ENCODE data around the gene DBNDD2. TPM values are rescaled to one million over a fixed set of nuclear protein-coding genes. Genes with fewer than 3 reads are reported as not detected.

DBNDD2 gene
- total and polyA plus RNA-seq, 5 donors = 163 to 228 (median 180) TPM

- no peak overlapping the region for H3K4me3 ChIP-seq (ENCODE audit: low read length)
- intact Hi-C loops (cut with DNase I) = loop anchor here in 1 of 4 donors (5.0 kb wide), 1 partner anchor 44 kb away; no protein-coding TSS in a partner anchor
- peaks cover 1% of the 10 kb centered on the region for H3K4me1 ChIP-seq (ENCODE audit: control insufficient read depth, insufficient read depth, low read length)
- no peaks in the 10 kb centered on the region for H3K9me3 ChIP-seq (ENCODE audit: control insufficient read depth, low read length)
- H3K27ac ChIP-seq (ENCODE audit: low read length) = no peak overlapping the region
- no peak for DNase-seq
- no peaks in the 10 kb centered on the region for H3K27me3 ChIP-seq (ENCODE audit: control insufficient read depth, insufficient read depth)
- ATAC-seq = no peak
- 79% methylated on average over 11 of the region's 11 CpGs for WGBS
These were observed 41.5 kb upstream of the DBNDD2 start for GRCh38 chr20:45366631-45367030.

GRCh38 chr20:45367126-45367525, 41.0 kb upstream of the DBNDD2 start:
- Histone ChIP-seq H3K4me3 (ENCODE audit: low read length) (no peak overlapping the region), H3K4me1 (ENCODE audit: control insufficient read depth, insufficient read depth, low read length) (peaks cover 1% of the 10 kb centered on the region), H3K27ac (ENCODE audit: low read length) (no peak overlapping the region), H3K27me3 (ENCODE audit: control insufficient read depth, insufficient read depth) (no peaks in the 10 kb centered on the region), H3K9me3 (ENCODE audit: control insufficient read depth, low read length) (no peaks in the 10 kb centered on the region)
- ATAC-seq (no peak), DNase-seq (no peak)
- intact Hi-C loops (cut with DNase I) = loop anchor here in 1 of 4 donors (5.0 kb wide), 1 partner anchor 45 kb away; no protein-coding TSS in a partner anchor

- ATAC-seq (no peak), DNase-seq (no peak)
- H3K27me3 ChIP-seq (ENCODE audit: control insufficient read depth, insufficient read depth) = no peaks in the 10 kb centered on the region
- no peak overlapping the region for H3K27ac ChIP-seq (ENCODE audit: low read length)
- H3K4me3 ChIP-seq (ENCODE audit: low read length) = no peak overlapping the region
- intact Hi-C loops (cut with DNase I) = loop anchor here in 1 of 4 donors (5.0 kb wide), 1 partner anchor 46 kb away; no protein-coding TSS in a partner anchor
- WGBS = 73% methylated on average over 6 of the region's 6 CpGs
- peaks cover 1% of the 10 kb centered on the region for H3K4me1 ChIP-seq (ENCODE audit: control insufficient read depth, insufficient read depth, low read length)
- H3K9me3 ChIP-seq (ENCODE audit: control insufficient read depth, low read length) = no peaks in the 10 kb centered on the region
These were observed 39.7 kb upstream of the DBNDD2 start for GRCh38 chr20:45368221-45368980.

- no peak for ATAC-seq
- no peak overlapping the region for H3K4me3 ChIP-seq (ENCODE audit: low read length)
- no peaks in the 10 kb centered on the region for H3K27me3 ChIP-seq (ENCODE audit: control insufficient read depth, insufficient read depth)
- H3K9me3 ChIP-seq (ENCODE audit: control insufficient read depth, low read length) = no peaks in the 10 kb centered on the region
- H3K27ac ChIP-seq (ENCODE audit: low read length) = no peak overlapping the region
- no peaks in the 10 kb centered on the region for H3K4me1 ChIP-seq (ENCODE audit: control insufficient read depth, insufficient read depth, low read length)
- no peak for DNase-seq
- intact Hi-C loops (cut with DNase I) = loop anchor here in 2 of 4 donors (5.0 to 10.0 kb wide), 2 partner anchors 64 to 67 kb away; no protein-coding TSS in a partner anchor
- WGBS = 77% methylated on average over 3 of the region's 3 CpGs
These were observed 37.4 kb upstream of the DBNDD2 start for GRCh38 chr20:45370571-45371160.

- H3K27ac ChIP-seq (ENCODE audit: low read length) = no peak overlapping the region
- 75% methylated on average over 10 of the region's 10 CpGs for whole genome bisulfite sequencing
- H3K4me1 ChIP-seq (ENCODE audit: control insufficient read depth, insufficient read depth, low read length) = no peaks in the 10 kb centered on the region
- H3K4me3 ChIP-seq (ENCODE audit: low read length) = no peak overlapping the region
- DNase-seq = no peak
- intact Hi-C loops (cut with DNase I) = loop anchor here in 2 of 4 donors (5.0 to 10.0 kb wide), 2 partner anchors 63 to 65 kb away; no protein-coding TSS in a partner anchor
- no peak for ATAC-seq
- H3K27me3 ChIP-seq (ENCODE audit: control insufficient read depth, insufficient read depth) = no peaks in the 10 kb centered on the region
- H3K9me3 ChIP-seq (ENCODE audit: control insufficient read depth, low read length) = no peaks in the 10 kb centered on the region
These were observed 35.8 kb upstream of the DBNDD2 start for GRCh38 chr20:45372241-45372640.

GRCh38 chr20:45372646-45373352, 35.3 kb upstream of the DBNDD2 start:
- intact Hi-C loops (cut with DNase I) = loop anchor here in 2 of 4 donors (5.0 to 10.0 kb wide), 2 partner anchors 62 to 65 kb away; no protein-coding TSS in a partner anchor
- Histone ChIP-seq H3K4me3 (ENCODE audit: low read length) (no peak overlapping the region), H3K27me3 (ENCODE audit: control insufficient read depth, insufficient read depth) (no peaks in the 10 kb centered on the region), H3K9me3 (ENCODE audit: control insufficient read depth, low read length) (no peaks in the 10 kb centered on the region), H3K27ac (ENCODE audit: low read length) (peak overlapping the region; percentile 68), H3K4me1 (ENCODE audit: control insufficient read depth, insufficient read depth, low read length) (no peaks in the 10 kb centered on the region)
- WGBS = 28% methylated on average over 30 of the region's 30 CpGs
- ATAC-seq (peak; percentile 76 to 81), DNase-seq (peak; percentile 65 to 86 (median 77))

GRCh38 chr20:45373353-45374100, 34.6 kb upstream of the DBNDD2 start:
- 6% methylated on average over 38 of the region's 38 CpGs for WGBS
- no peaks in the 10 kb centered on the region for H3K4me1 ChIP-seq (ENCODE audit: control insufficient read depth, insufficient read depth, low read length)
- ATAC-seq = peak; percentile 86 to 88
- H3K9me3 ChIP-seq (ENCODE audit: control insufficient read depth, low read length) = no peaks in the 10 kb centered on the region
- peak overlapping the region; percentile 72 for H3K4me3 ChIP-seq (ENCODE audit: low read length)
- H3K27ac ChIP-seq (ENCODE audit: low read length) = peak overlapping the region; percentile 68
- intact Hi-C loops (cut with DNase I) = loop anchor here in 3 of 4 donors (2.0 to 10.0 kb wide), 3 partner anchors 61 to 64 kb away; no protein-coding TSS in a partner anchor
- peak; percentile 91 to 96 (median 94) for DNase-seq
- no peaks in the 10 kb centered on the region for H3K27me3 ChIP-seq (ENCODE audit: control insufficient read depth, insufficient read depth)

GRCh38 chr20:45374101-45374467, 34.0 kb upstream of the DBNDD2 start:
- intact Hi-C loops (cut with DNase I) = loop anchor here in 3 of 4 donors (2.0 to 10.0 kb wide), 3 partner anchors 61 to 63 kb away; no protein-coding TSS in a partner anchor

GRCh38 chr20:45374966-45375365, 33.1 kb upstream of the DBNDD2 start:
- Histone ChIP-seq H3K4me3 (ENCODE audit: low read length) (no peak overlapping the region), H3K27ac (ENCODE audit: low read length) (no peak overlapping the region), H3K27me3 (ENCODE audit: control insufficient read depth, insufficient read depth) (no peaks in the 10 kb centered on the region), H3K9me3 (ENCODE audit: control insufficient read depth, low read length) (no peaks in the 10 kb centered on the region), H3K4me1 (ENCODE audit: control insufficient read depth, insufficient read depth, low read length) (no peaks in the 10 kb centered on the region)
- intact Hi-C loops (cut with DNase I) = loop anchor here (2.0 to 10.0 kb wide), 3 partner anchors 60 to 62 kb away; no protein-coding TSS in a partner anchor
- no peak for DNase-seq
- 94% methylated on average over 14 of the region's 14 CpGs for WGBS
- ATAC-seq = no peak

More at GRCh38 chr20:45374101-45374467, 34.0 kb upstream of the DBNDD2 start:
- Histone ChIP-seq H3K27me3 (ENCODE audit: control insufficient read depth, insufficient read depth) (no peaks in the 10 kb centered on the region), H3K9me3 (ENCODE audit: control insufficient read depth, low read length) (no peaks in the 10 kb centered on the region), H3K4me1 (ENCODE audit: control insufficient read depth, insufficient read depth, low read length) (no peaks in the 10 kb centered on the region), H3K27ac (ENCODE audit: low read length) (no peak overlapping the region), H3K4me3 (ENCODE audit: low read length) (peak overlapping the region; percentile 72)
- ATAC-seq (no peak), DNase-seq (no peak)
- WGBS = 65% methylated on average over 9 of the region's 9 CpGs

- Histone ChIP-seq H3K4me1 (ENCODE audit: control insufficient read depth, insufficient read depth, low read length) (no peaks in the 10 kb centered on the region), H3K27me3 (ENCODE audit: control insufficient read depth, insufficient read depth) (no peaks in the 10 kb centered on the region), H3K9me3 (ENCODE audit: control insufficient read depth, low read length) (no peaks in the 10 kb centered on the region), H3K4me3 (ENCODE audit: low read length) (no peak overlapping the region), H3K27ac (ENCODE audit: low read length) (no peak overlapping the region)
- ATAC-seq (no peak), DNase-seq (no peak)
- intact Hi-C loops (cut with DNase I) = loop anchor here in 2 of 4 donors (5.0 to 10.0 kb wide), 2 partner anchors 58 to 60 kb away; no protein-coding TSS in a partner anchor
- 87% methylated on average over 11 of the region's 11 CpGs for WGBS
These were observed 30.8 kb upstream of the DBNDD2 start for GRCh38 chr20:45377269-45377668.
